ENCODE data around the gene ATP2A2.

DNA sequence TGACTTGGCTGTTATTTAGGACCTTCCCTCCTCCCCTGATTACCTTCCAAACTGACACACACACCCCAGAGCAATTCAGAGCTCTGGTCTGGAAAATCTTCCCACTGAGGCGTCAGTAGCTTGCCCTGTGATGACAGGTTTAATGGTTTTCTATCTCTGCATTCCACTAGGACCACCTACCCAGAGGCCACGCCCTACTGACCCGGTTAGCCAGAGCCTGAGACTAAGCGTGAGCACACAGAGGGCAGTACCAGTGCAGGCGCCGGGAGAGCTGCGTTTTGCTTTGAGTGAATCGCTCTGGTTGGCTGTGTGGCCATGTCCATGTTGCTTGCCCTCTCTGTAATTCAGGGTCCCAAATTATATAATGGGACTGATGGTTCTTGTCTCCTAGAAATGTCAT lies 36.2 kb upstream of the ATP2A2 start:
- TF ChIP-seq CTCF (IDR thresholded peaks at IDR 0.05) = no peak
- TF ChIP-seq EZH2 (IDR thresholded peaks at IDR 0.05) = no peak

All from neural progenitor cell (in vitro differentiated cells).